T-helper 2 cell treated with Interferon-gamma antibody and Interleukin-4, amounts not matched to agents 100 ng/mL and 5 ng/mL, for 36 hours (primary cell): Measurements from ENCODE around the gene PSMC3. TPM values are rescaled to one million over a fixed set of nuclear protein-coding genes. Genes with fewer than 3 reads are reported as not detected.

Experiments
- intact Hi-C: fragments of 100-400 bp; cut with micrococcal nuclease; formaldehyde crosslinking; loops from one replicate; pipeline ENCODE4 v1.15.1; 2023
- total RNA-seq: library from RNA; stranded (reverse); gene quantifications from 2 replicates; pipeline ENCODE4 v1.2.3, GENCODE V29; 2022

The PSMC3 gene
- total RNA-seq, 1 donor from 2014 or later, result 176 TPM

- intact Hi-C loops, result no loop called here
Observed at GRCh38 chr11:47443028-47443700, 16.9 kb upstream of the PSMC3 start.

- intact Hi-C loops, result no loop called here
Observed at GRCh38 chr11:47442514-47442913, 16.3 kb upstream of the PSMC3 start.

DNA sequence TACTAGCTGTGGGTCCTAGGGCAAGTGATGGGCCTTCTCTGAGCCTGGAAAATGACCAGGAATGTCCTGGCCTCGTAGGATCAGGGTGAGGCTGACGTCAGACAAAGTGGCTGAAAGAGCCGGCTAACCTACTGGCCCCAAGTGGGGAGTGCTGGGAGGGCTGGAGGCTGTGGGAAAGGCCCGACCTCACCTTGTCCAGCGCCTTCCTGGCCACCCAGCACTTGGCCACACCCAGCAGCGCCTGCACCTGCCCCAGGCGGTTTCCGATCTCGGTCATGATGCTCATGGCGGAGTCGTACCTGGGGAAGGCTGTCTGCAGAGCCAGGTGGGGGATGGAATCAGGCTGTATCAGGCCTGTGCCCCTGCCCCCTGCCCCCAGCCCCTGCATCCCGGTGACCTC lies 15.2 kb upstream of the PSMC3 start:
- intact Hi-C loops, result no loop called here

GRCh38 chr11:47440054-47440476 lies 13.8 kb upstream of the PSMC3 start:
- intact Hi-C loops, result no loop called here

DNA sequence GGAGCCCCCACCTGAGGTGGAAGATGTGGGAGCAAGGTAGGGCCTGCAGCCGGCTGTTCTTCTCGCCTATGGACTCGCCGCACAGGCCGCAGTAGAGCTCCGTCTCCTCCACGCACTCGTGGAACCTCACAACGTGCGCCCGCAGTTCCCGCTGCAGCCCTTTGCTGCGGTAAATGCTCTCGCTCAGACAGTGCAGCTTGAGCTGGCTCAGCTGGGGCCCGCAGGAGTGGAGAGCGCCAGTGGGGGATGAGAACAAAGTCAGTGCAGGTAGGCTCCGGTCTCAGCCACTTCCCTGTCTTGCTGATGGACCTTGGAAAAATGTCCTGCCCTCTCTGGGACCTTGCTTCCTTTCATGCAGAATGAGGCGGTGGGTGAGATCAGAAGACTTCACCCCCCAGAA lies 12.5 kb upstream of the PSMC3 start:
- intact Hi-C loops, result no loop called here

GRCh38 chr11:47437746-47438418 lies 11.6 kb upstream of the PSMC3 start:
- intact Hi-C loops, result no loop called here

DNA sequence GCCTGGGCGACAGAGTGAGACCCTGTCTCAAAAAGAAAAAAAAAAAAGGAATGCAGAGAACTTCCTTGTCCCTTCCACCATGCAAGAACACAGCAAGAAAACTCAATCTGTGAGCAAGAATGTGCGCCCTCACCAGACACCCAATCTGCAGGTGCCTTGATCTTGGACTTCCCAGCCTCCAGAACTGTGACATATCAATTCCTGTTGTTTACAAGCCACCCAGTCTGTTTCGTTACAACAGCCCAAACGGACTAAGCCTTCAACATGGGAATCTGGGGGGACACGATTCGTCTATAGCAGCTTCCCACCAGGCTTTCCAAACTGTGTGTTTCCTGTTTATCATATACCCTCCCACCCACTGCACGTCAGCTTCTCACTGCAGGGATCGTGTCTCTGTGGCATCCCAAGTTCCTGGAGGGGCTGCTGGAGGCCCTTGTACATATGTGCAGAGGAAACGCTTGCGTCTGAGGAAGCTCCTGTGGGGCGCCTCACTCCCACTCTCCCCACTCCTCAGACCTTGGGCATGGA lies 11.0 kb upstream of the PSMC3 start:
- intact Hi-C loops, result no loop called here

GRCh38 chr11:47436726-47437125 lies 10.5 kb upstream of the PSMC3 start:
- intact Hi-C loops, result no loop called here

DNA sequence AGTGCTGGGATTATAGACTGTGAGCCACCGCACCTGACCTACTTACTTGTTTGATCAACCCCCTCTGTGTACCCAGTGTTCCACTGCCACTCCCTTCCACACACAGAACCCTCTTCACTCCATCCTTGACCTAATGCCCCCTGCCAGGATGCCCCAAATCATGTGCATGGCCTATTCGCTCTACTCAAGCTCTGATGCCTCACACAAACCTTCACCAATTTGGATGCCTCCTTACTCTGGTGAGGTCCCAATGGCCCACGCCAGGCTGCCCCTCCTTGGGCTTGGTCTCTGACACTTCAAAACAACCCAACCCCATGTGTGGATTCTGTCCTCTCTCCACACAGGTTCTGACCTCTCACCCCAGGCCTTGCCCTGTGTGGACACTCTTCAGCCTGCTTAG lies 9.4 kb upstream of the PSMC3 start:
- intact Hi-C loops, result no loop called here

DNA sequence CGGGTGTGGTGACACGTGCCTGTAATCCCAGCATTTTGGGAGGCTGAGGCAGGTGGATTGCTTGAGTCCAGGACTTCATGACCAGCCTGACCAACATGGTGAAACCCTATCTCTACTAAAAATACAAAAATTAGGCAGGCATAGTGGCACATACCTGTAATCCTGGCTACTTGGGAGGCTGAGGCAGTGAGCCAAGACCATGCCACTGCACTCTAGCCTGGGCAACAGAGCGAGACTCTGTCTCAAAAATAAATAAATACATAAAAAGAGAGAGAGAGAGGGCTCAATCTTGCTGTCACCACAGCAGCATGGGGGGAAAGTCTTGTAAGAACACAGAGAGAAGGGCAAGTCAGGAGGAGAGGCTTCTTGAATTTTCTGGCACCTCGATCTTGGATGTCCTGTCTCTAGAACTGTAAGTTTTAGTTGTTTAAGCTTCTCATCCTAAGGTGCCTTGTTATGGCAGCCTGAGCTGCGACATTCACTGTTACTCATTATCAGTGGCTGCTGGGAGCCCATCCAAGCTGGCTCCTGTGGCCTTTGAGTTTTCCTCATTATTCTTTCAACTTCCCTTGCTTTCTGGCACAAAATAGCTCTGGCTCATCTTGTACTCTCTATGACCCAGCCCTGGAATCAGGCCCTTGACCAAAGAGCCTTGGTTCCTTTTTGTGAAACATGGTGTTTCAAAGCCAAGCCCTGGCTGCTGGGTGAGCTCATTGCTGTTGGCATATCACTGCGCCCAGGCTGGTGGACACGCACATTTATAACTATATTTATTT lies 8.0 kb upstream of the PSMC3 start:
- intact Hi-C loops, result no loop called here

GRCh38 chr11:47433157-47433556 lies 6.9 kb upstream of the PSMC3 start:
- intact Hi-C loops, result no loop called here

- intact Hi-C loops, result no loop called here
Observed at GRCh38 chr11:47431356-47432083, 5.3 kb upstream of the PSMC3 start.

GRCh38 chr11:47430524-47430923 lies 4.3 kb upstream of the PSMC3 start:
- intact Hi-C loops, result no loop called here

DNA sequence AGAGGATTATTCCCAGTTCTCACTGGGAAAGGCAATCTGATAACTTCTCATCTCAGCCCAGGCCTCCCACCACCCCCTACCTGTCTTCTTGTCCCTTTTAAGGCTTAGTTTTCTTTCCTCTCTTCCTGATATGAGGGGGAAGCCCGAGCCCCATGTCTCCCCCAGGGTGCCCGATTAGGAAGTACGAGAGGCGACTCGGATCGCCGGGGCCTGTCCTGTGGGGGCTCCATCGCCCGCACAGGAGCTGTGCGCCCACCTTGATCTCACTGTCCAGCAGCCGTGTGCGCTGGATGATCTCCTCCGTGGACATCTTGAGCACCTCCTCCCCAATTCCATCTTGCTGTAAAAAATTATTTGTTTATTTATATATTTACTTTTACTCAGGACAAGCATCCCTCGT lies 628 bp downstream of the PSMC3 start:
- intact Hi-C loops, result loop anchor here (1.0 to 10.0 kb wide), 10 partner anchors 17 to 721 kb away; partner anchors contain the start of genes ARHGAP1, CELF1, FNBP4 and NDUFS3

DNA sequence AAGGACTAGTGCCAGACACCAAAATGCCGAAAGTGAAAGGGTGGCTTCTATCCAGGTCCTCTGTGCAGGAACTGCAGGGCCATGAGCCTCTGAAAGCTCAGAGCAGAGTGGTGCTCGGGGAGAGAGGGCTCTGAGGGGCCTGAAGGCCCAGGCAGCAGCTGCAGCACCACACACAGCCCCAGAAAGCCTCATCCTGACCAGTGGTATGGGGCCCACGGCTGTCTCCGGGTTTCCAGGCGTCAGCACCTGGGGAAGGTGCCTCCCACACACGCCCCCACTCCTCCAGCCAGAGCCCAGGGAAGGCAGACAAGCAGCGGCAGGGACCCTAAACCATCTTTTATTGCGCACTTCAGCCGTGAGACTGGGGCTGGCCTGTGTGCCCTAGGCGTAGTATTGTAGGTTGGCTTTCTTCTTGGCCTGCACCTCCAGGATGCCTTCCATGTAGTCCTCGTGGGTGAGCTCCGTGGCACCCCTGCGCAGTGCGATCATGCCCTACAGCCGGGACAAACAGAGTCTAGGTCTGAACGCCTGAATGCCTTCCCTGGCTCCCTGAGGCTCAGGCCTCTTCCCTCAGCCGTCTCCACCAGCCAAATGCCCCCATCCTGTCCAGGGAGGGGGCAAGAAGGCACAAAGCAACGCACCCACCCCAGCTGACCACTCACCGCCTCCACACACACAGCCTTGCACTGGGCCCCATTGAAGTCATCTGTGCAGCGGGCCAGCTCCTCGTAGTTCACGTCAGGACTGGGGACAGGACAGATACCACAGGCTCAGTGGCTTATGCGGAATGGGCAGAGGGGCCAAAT lies 7.6 kb downstream of the PSMC3 start:
- intact Hi-C loops, result no loop called here

DNA sequence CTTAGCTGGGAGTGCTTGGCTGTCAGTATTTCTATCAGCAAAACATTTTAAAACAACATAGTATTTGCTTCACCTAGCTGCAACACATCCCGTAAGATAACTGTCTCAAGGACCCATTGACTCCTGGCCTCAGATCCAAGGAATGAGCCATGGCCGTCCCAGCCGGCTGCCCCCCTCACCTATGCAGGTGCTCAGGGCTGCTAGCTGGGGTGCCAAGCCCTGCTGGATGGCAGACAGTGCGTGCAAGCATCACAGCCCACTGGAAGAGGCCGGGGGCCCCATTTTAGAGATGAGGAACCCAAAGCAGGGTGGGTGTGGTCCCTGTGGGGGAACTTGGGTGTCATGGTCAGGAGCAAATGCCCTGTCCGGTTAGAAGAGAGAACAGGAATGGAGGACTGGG lies 8.5 kb downstream of the PSMC3 start:
- intact Hi-C loops, result no loop called here

- intact Hi-C loops, result no loop called here
Observed at GRCh38 chr11:47415949-47416472, 10.2 kb downstream of the PSMC3 start.

GRCh38 chr11:47415091-47415854 lies 11.0 kb downstream of the PSMC3 start:
- intact Hi-C loops, result no loop called here

GRCh38 chr11:47414685-47415070 lies 11.6 kb downstream of the PSMC3 start:
- intact Hi-C loops, result no loop called here
